ENCODE data around the gene CALU.

The CALU gene

DNA sequence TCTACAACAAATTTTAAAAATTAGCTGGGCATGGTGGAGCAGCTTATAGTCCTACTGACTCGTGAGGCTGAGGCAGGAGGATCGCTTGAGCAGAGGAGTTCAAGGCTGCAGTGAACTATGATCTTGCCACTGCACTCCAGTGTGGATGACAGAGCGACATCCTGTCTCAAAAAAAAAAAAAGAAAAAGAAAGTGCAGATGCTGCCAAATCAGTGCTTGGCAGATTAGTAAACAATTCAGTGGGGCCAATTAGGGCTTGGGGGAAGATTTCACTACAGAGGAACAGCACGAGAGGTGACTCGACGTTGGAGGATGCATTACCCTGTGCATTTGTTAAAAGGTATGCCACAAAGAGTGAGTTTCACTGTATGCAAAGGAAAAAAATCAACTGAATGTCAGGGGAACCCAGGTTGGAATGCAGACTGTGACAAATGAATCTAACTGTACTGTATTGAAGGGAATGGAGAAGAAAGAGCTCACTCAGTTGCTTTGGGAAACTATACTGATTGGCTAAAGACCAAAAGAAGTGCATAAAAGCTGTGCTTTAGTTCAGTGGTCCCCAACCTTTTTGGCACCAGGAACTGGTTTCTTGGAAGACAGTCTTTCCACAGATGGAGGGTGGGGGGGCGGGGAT, 35.4 kb upstream of the CALU start:
- no peaks in the 10 kb centered on the region for H3K36me3 ChIP-seq (ENCODE audit: control insufficient read depth, insufficient read depth, low read length)
- peaks cover 6% of the 10 kb centered on the region for H3K9me3 ChIP-seq (ENCODE audit: control insufficient read depth, insufficient read depth, low read depth, low read length)
- no peaks in the 10 kb centered on the region for H3K27me3 ChIP-seq (ENCODE audit: control insufficient read depth, insufficient read depth, low read length)
- no peak overlapping the region for H3K27ac ChIP-seq (ENCODE audit: low read depth, low read length)
- no peak overlapping the region for H3K9ac ChIP-seq (ENCODE audit: low read length)
- H3K4me3 ChIP-seq (ENCODE audit: low read depth, low read length) = no peak overlapping the region
- peaks cover 35% of the 10 kb centered on the region for H3K4me1 ChIP-seq (ENCODE audit: control insufficient read depth, insufficient read depth, low read length)

DNA sequence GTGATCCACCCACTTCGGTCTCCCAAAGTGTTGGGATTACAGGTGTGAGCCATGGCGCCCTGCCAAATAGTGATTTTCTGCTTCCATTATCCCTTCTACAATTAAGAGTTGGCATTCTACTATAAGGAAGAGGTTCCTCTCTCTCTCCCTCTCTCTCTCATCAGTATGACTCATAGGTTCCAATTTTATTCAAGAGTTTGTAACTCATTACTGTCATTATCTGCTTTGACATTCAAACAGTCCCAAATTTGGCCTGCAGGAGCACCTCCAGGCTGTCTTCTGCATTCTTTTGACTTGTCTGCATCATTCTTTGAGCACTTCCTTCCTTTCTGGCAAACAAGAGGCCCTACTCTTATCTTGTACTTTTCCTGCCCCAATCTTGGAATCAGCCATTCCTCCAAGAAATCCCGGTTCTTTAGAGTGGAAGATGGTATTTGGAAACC, 33.2 kb upstream of the CALU start:
- no peak overlapping the region for H3K27ac ChIP-seq (ENCODE audit: low read depth, low read length)
- H3K4me1 ChIP-seq (ENCODE audit: control insufficient read depth, insufficient read depth, low read length) = peaks cover 25% of the 10 kb centered on the region
- H3K36me3 ChIP-seq (ENCODE audit: control insufficient read depth, insufficient read depth, low read length) = no peaks in the 10 kb centered on the region
- no peak overlapping the region for H3K4me3 ChIP-seq (ENCODE audit: low read depth, low read length)
- H3K9ac ChIP-seq (ENCODE audit: low read length) = no peak overlapping the region
- peaks cover 1% of the 10 kb centered on the region for H3K9me3 ChIP-seq (ENCODE audit: control insufficient read depth, insufficient read depth, low read depth, low read length)
- H3K27me3 ChIP-seq (ENCODE audit: control insufficient read depth, insufficient read depth, low read length) = no peaks in the 10 kb centered on the region

DNA sequence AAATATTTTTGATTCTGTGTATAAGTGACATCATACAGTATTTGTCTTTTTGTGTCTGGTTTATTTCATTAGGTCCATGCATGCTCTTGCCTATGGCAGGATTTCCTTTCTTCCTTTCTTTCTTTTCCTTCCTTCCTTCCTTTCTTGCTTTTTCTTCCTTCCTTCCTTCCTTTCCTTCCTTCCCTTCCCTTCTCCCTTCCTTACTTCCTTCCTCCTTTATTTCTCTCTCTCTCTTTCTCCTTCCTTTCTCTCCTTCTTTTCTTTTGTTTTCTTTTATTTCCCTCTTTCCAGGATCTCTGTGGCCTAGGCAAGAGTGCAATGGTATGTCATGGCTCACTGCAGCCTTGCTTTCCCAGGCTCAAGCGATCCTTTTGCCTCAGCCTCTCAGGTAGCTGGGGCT, 31.4 kb upstream of the CALU start:
- Histone ChIP-seq H3K27me3 (ENCODE audit: control insufficient read depth, insufficient read depth, low read length) (no peaks in the 10 kb centered on the region), H3K27ac (ENCODE audit: low read depth, low read length) (no peak overlapping the region), H3K4me1 (ENCODE audit: control insufficient read depth, insufficient read depth, low read length) (peaks cover 25% of the 10 kb centered on the region), H3K9ac (ENCODE audit: low read length) (no peak overlapping the region), H3K4me3 (ENCODE audit: low read depth, low read length) (no peak overlapping the region), H3K9me3 (ENCODE audit: control insufficient read depth, insufficient read depth, low read depth, low read length) (peaks cover 2% of the 10 kb centered on the region; the same call in 1 of the 2 replicates), H3K36me3 (ENCODE audit: control insufficient read depth, insufficient read depth, low read length) (no peaks in the 10 kb centered on the region)

DNA sequence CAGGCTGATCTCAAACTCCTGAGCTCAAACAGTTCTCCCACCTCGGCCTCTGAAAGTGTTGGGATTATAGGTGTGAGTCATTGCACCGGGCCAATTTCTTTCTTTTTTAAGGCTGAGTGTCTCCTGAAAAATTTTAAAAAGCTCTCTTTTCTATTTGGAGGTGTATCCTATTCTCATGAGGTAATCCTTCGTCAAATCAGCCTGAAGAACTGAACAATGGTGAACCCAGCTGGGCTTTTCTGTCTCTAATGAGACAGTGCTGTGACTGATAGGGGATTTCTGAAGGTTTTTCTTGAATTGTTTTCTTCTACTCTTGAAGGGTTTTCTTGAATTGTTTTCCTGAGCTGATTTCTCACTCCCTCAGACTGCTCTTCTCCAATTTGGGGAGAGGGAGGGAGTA, 30.9 kb upstream of the CALU start:
- no peak overlapping the region for H3K4me3 ChIP-seq (ENCODE audit: low read depth, low read length)
- H3K27ac ChIP-seq (ENCODE audit: low read depth, low read length) = no peak overlapping the region

DNA sequence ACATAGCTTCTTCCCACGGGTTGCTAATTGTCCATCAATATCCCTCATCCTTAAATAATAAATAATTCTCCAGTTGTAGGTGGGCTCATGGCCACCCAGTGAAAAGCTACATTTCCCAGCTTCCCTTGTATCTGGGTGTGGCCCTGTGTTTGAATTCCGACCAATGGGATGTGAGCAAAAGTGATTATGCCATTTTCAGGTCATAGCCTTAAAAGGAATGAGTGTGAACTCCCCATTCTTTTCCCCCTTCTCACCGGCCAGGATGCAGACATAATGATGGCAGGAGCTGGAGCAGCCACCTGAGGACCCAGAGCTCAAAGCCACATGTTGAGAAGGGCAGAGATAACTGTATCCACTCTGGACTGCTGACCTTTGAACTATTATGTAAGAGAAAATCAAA, 30.3 kb upstream of the CALU start:
- Histone ChIP-seq H3K4me3 (ENCODE audit: low read depth, low read length) (no peak overlapping the region), H3K9me3 (ENCODE audit: control insufficient read depth, insufficient read depth, low read depth, low read length) (peaks cover 2% of the 10 kb centered on the region; the same call in 1 of the 2 replicates), H3K36me3 (ENCODE audit: control insufficient read depth, insufficient read depth, low read length) (no peaks in the 10 kb centered on the region), H3K27ac (ENCODE audit: low read depth, low read length) (no peak overlapping the region), H3K27me3 (ENCODE audit: control insufficient read depth, insufficient read depth, low read length) (no peaks in the 10 kb centered on the region), H3K9ac (ENCODE audit: low read length) (no peak overlapping the region), H3K4me1 (ENCODE audit: control insufficient read depth, insufficient read depth, low read length) (peaks cover 23% of the 10 kb centered on the region)

More for the DNA sequence above, 30.9 kb upstream of the CALU start:
- Histone ChIP-seq H3K9me3 (ENCODE audit: control insufficient read depth, insufficient read depth, low read depth, low read length) (peaks cover 2% of the 10 kb centered on the region; the same call in 1 of the 2 replicates), H3K27me3 (ENCODE audit: control insufficient read depth, insufficient read depth, low read length) (no peaks in the 10 kb centered on the region), H3K4me1 (ENCODE audit: control insufficient read depth, insufficient read depth, low read length) (peaks cover 25% of the 10 kb centered on the region), H3K9ac (ENCODE audit: low read length) (no peak overlapping the region), H3K36me3 (ENCODE audit: control insufficient read depth, insufficient read depth, low read length) (no peaks in the 10 kb centered on the region)

DNA sequence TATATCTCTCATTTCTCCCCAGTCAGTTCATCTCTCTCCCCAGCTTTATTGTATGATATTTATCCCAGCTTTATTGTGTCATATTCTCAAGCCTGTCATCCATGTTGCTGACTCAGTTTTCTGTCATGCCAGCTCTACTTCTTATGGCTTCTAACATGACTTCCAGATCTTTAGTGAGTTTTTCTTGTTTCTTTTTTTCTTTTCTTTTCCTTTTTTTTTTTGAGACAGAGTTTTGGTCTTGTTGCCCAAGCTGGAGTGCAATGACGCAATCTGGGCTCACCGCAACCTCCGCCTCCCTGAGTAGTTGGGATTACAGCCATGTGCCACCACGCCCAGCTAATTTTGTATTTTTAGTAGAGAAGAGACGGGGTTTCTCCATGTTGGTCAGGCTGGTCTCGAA, 28.7 kb upstream of the CALU start:
- H3K27me3 ChIP-seq (ENCODE audit: control insufficient read depth, insufficient read depth, low read length) = no peaks in the 10 kb centered on the region
- H3K36me3 ChIP-seq (ENCODE audit: control insufficient read depth, insufficient read depth, low read length) = no peaks in the 10 kb centered on the region
- no peak overlapping the region for H3K27ac ChIP-seq (ENCODE audit: low read depth, low read length)

DNA sequence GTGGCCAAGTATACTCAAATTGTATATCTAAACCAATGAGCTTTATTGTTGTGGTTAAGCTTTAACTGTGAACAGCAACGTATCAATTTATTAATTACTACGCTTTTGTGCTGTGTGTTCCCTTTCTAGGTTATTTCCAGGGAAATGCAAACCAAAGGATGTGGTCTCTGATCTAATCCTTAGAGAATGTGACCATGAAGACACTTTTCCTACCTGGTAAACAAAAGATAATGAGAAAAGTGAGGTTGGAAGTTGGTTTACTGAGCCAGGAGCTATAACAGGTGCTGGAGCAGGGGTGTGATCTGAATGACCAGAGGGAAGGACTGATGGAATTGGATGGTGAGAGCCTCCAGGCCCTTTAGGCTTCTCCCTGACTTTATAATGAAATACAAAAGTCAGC, 25.4 kb upstream of the CALU start:
- Histone ChIP-seq H3K4me1 (ENCODE audit: control insufficient read depth, insufficient read depth, low read length) (peaks cover 2% of the 10 kb centered on the region), H3K4me3 (ENCODE audit: low read depth, low read length) (no peak overlapping the region), H3K9ac (ENCODE audit: low read length) (no peak overlapping the region), H3K27ac (ENCODE audit: low read depth, low read length) (no peak overlapping the region), H3K36me3 (ENCODE audit: control insufficient read depth, insufficient read depth, low read length) (no peaks in the 10 kb centered on the region), H3K27me3 (ENCODE audit: control insufficient read depth, insufficient read depth, low read length) (no peaks in the 10 kb centered on the region), H3K9me3 (ENCODE audit: control insufficient read depth, insufficient read depth, low read depth, low read length) (peaks cover 2% of the 10 kb centered on the region; the same call in 1 of the 2 replicates)

More for the DNA sequence above, 28.7 kb upstream of the CALU start:
- Histone ChIP-seq H3K4me3 (ENCODE audit: low read depth, low read length) (no peak overlapping the region), H3K9me3 (ENCODE audit: control insufficient read depth, insufficient read depth, low read depth, low read length) (peaks cover 2% of the 10 kb centered on the region; the same call in 1 of the 2 replicates), H3K9ac (ENCODE audit: low read length) (no peak overlapping the region), H3K4me1 (ENCODE audit: control insufficient read depth, insufficient read depth, low read length) (peaks cover 14% of the 10 kb centered on the region)

DNA sequence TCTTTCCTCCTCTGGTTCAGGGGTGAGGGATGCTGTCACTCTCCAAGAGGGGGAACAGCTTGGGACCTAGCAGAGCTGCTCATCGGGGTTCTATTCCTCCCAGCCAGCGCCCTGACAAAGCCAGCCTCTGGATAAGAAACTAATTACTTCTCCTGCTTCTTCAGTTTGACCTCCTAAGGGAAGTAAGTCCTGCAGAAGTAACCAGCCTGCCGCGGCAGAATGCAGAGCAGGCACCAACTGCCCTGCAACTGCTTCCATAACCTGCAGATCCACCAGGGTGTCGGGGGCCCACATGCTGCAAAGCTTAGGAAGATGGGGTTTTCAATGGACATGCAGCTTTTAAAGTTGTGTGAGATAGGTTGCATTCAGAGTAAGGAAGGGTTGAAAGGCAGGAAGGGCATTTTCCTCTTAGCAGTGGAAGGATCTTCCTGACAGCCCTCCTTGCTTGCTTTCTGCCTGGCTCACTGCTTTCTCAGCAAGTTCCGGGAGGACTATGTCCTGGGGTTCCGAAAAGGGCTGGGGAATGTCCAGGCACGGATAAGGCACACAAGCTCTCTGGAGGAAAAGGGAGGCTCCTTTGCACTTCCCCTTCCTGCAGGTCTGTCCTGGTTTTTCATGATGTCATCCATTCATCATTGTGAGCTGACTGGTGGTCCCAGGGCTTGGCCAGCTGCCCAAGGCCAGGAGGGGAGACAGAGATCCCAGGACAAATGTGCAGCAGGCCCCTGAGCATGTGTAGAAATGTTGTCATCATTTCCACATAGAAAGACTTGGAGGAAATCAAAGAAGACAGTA, 24.3 kb upstream of the CALU start:
- no peak overlapping the region for H3K4me3 ChIP-seq (ENCODE audit: low read depth, low read length)
- H3K4me1 ChIP-seq (ENCODE audit: control insufficient read depth, insufficient read depth, low read length) = peaks cover 2% of the 10 kb centered on the region; the same call in 1 of the 2 replicates
- no peak overlapping the region for H3K9ac ChIP-seq (ENCODE audit: low read length)

DNA sequence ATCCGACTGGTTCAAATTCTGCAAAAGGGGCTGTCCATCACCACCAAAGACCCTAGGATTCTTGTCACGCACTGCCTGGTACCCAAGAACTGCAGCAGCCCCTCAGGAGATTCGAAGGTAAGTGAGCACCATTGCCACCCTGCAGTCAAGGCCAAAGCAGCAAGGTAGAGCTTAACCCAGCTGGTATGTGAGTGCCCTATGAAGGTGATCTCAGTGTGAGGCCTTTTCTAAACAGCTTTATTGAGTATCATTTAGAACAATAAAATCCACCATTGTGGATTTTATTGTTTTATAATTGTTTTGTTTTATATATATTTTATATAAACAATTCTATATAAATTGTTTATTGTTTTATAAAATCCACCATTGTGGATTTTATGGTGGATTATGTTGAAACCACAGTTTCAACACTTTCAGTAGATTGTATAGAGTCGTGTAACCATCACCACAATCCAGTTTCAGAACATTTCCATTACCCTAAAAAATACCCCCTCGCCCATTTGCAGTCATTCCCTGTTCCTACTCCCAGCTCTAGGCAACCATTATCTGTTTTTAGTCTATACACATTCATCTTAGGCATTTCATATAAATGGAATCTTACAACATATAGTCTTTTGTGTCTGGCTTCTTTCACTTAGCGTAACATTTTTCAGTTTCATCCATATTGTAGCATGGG, 20.1 kb upstream of the CALU start:
- Histone ChIP-seq H3K4me1 (ENCODE audit: control insufficient read depth, insufficient read depth, low read length) (peaks cover 2% of the 10 kb centered on the region; the same call in 1 of the 2 replicates), H3K9ac (ENCODE audit: low read length) (no peak overlapping the region), H3K27me3 (ENCODE audit: control insufficient read depth, insufficient read depth, low read length) (no peaks in the 10 kb centered on the region), H3K27ac (ENCODE audit: low read depth, low read length) (no peak overlapping the region), H3K9me3 (ENCODE audit: control insufficient read depth, insufficient read depth, low read depth, low read length) (no peaks in the 10 kb centered on the region), H3K36me3 (ENCODE audit: control insufficient read depth, insufficient read depth, low read length) (no peaks in the 10 kb centered on the region), H3K4me3 (ENCODE audit: low read depth, low read length) (no peak overlapping the region)

More for the DNA sequence above, 24.3 kb upstream of the CALU start:
- Histone ChIP-seq H3K36me3 (ENCODE audit: control insufficient read depth, insufficient read depth, low read length) (no peaks in the 10 kb centered on the region), H3K9me3 (ENCODE audit: control insufficient read depth, insufficient read depth, low read depth, low read length) (peaks cover 2% of the 10 kb centered on the region; the same call in 1 of the 2 replicates), H3K27me3 (ENCODE audit: control insufficient read depth, insufficient read depth, low read length) (no peaks in the 10 kb centered on the region), H3K27ac (ENCODE audit: low read depth, low read length) (no peak overlapping the region)

DNA sequence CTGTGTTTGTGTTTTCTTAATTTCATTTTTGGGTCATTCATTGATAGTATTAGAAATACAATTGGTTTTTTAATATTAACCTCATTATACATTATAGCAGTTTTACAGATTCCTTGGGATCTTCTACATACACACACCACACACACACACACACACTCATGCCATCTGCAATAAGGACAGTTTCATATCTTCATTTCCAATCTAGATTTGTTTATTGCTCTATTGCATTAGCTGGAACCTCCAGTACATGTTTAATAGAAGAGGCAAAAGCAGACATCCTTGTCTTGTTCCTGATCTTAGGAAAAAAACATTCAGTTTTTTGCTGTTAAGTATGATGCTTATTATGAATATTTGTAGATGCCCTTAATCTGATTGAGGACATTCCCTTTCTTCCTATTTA, 17.8 kb upstream of the CALU start:
- Histone ChIP-seq H3K36me3 (ENCODE audit: control insufficient read depth, insufficient read depth, low read length) (no peaks in the 10 kb centered on the region), H3K4me1 (ENCODE audit: control insufficient read depth, insufficient read depth, low read length) (no peaks in the 10 kb centered on the region), H3K4me3 (ENCODE audit: low read depth, low read length) (no peak overlapping the region), H3K9ac (ENCODE audit: low read length) (no peak overlapping the region), H3K9me3 (ENCODE audit: control insufficient read depth, insufficient read depth, low read depth, low read length) (no peaks in the 10 kb centered on the region), H3K27me3 (ENCODE audit: control insufficient read depth, insufficient read depth, low read length) (no peaks in the 10 kb centered on the region), H3K27ac (ENCODE audit: low read depth, low read length) (no peak overlapping the region)

DNA sequence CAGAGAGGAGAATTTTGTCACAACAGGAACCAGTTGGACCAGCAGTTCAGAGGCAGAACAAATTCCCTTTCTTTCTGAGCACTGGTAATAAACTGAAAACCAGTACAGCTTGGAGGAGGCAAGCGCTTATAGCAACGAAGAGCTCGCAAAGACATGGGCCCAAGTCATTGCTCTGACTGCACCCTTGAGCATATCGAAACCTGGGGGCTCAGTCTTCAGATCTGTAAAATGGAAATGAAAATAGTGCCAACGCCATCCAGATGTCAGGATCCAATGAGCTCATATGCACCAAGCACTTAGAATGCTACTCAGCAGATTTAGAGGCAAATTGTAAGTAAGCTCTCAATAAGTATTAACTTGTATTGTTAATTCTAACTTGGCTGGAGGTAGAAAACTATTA, 14.4 kb upstream of the CALU start:
- H3K9ac ChIP-seq (ENCODE audit: low read length) = no peak overlapping the region
- no peaks in the 10 kb centered on the region for H3K36me3 ChIP-seq (ENCODE audit: control insufficient read depth, insufficient read depth, low read length)
- no peaks in the 10 kb centered on the region for H3K9me3 ChIP-seq (ENCODE audit: control insufficient read depth, insufficient read depth, low read depth, low read length)
- H3K27ac ChIP-seq (ENCODE audit: low read depth, low read length) = no peak overlapping the region
- H3K4me3 ChIP-seq (ENCODE audit: low read depth, low read length) = no peak overlapping the region
- H3K4me1 ChIP-seq (ENCODE audit: control insufficient read depth, insufficient read depth, low read length) = no peaks in the 10 kb centered on the region
- H3K27me3 ChIP-seq (ENCODE audit: control insufficient read depth, insufficient read depth, low read length) = no peaks in the 10 kb centered on the region

All from HUES6 (cell line).